Measurements from ENCODE around the gene CAMSAP2.
A peak's percentile ranks its signal among the peaks of the same experiment; 100 is the strongest.

The CAMSAP2 gene

GRCh38 chr1:200738327-200738948 lies at the start of gene CAMSAP2:
Gene CAMSAP2, plus strand, starts transcription at chr1:200738893. Its CDS starts 935 bp downstream, at chr1:200739828.
- DNase-seq (ENCODE audit: low read depth), result peak; percentile 54

GRCh38 chr1:200692316-200692715 lies 46.4 kb upstream of the CAMSAP2 start:
- DNase-seq (ENCODE audit: low read depth), result no peak

- DNase-seq (ENCODE audit: low read depth), result no peak
Observed at GRCh38 chr1:200693327-200693726, 45.4 kb upstream of the CAMSAP2 start.

GRCh38 chr1:200694738-200695137 lies 44.0 kb upstream of the CAMSAP2 start:
- no peak for DNase-seq (ENCODE audit: low read depth)

GRCh38 chr1:200699871-200700270 lies 38.8 kb upstream of the CAMSAP2 start:
- DNase-seq (ENCODE audit: low read depth), result no peak

- DNase-seq (ENCODE audit: low read depth), result no peak
Observed at GRCh38 chr1:200704986-200705500, 33.6 kb upstream of the CAMSAP2 start.

GRCh38 chr1:200706111-200706814 lies 32.4 kb upstream of the CAMSAP2 start:
- no peak for DNase-seq (ENCODE audit: low read depth)

- no peak for DNase-seq (ENCODE audit: low read depth)
Observed at GRCh38 chr1:200707116-200707515, 31.6 kb upstream of the CAMSAP2 start.

- DNase-seq (ENCODE audit: low read depth), result no peak
Observed at GRCh38 chr1:200708161-200708560, 30.5 kb upstream of the CAMSAP2 start.

- no peak for DNase-seq (ENCODE audit: low read depth)
Observed at GRCh38 chr1:200708769-200709168, 29.9 kb upstream of the CAMSAP2 start.

- no peak for DNase-seq (ENCODE audit: low read depth)
Observed at GRCh38 chr1:200710166-200710565, 28.5 kb upstream of the CAMSAP2 start.

- DNase-seq (ENCODE audit: low read depth), result no peak
Observed at GRCh38 chr1:200714504-200715187, 24.0 kb upstream of the CAMSAP2 start.

- DNase-seq (ENCODE audit: low read depth), result no peak
Observed at GRCh38 chr1:200720199-200720598, 18.5 kb upstream of the CAMSAP2 start.

GRCh38 chr1:200724064-200724463 lies 14.6 kb upstream of the CAMSAP2 start:
- DNase-seq (ENCODE audit: low read depth), result no peak

- DNase-seq (ENCODE audit: low read depth), result no peak
Observed at GRCh38 chr1:200727257-200727656, 11.4 kb upstream of the CAMSAP2 start.

GRCh38 chr1:200729863-200730262 lies 8.8 kb upstream of the CAMSAP2 start:
- DNase-seq (ENCODE audit: low read depth), result no peak

GRCh38 chr1:200731654-200732332 lies 6.9 kb upstream of the CAMSAP2 start:
- DNase-seq (ENCODE audit: low read depth), result no peak

- DNase-seq (ENCODE audit: low read depth), result no peak
Observed at GRCh38 chr1:200732438-200732837, 6.3 kb upstream of the CAMSAP2 start.

GRCh38 chr1:200733907-200734306 lies 4.8 kb upstream of the CAMSAP2 start:
- no peak for DNase-seq (ENCODE audit: low read depth)

GRCh38 chr1:200737647-200738291 lies 924 bp upstream of the CAMSAP2 start:
- DNase-seq (ENCODE audit: low read depth), result no peak

GRCh38 chr1:200738949-200739651 lies 407 bp downstream of the CAMSAP2 start:
- DNase-seq (ENCODE audit: low read depth), result peak; percentile 31

Data from activated T-helper 9 cell treated with anti-CD3 and anti-CD28 coated beads, Interleukin-2, amount 50 U/mL, for 16 hours (primary cell).